GM21360 (cell line): ENCODE data around the gene ICE2.
"Not testable (repeated sequence)": the region's sequence is repeated elsewhere in the genome, so short reads cannot be mapped to it uniquely, and the experiment has no call there.

Experiments used
- ATAC-seq: cut with Tn5 transposase; IDR thresholded peaks from one replicate; pipeline ENCODE4 v1.9.1; 2021; ENCODE audit warnings: mild to moderate bottlenecking, moderate library complexity; ENCODE audit not compliant: unreplicated experiment

Gene ICE2

GRCh38 chr15:60411774-60412425, 67.0 kb downstream of the ICE2 start:
- no peak for ATAC-seq

GRCh38 chr15:60410350-60410749, 68.6 kb downstream of the ICE2 start:
- not testable (repeated sequence) for ATAC-seq

DNA sequence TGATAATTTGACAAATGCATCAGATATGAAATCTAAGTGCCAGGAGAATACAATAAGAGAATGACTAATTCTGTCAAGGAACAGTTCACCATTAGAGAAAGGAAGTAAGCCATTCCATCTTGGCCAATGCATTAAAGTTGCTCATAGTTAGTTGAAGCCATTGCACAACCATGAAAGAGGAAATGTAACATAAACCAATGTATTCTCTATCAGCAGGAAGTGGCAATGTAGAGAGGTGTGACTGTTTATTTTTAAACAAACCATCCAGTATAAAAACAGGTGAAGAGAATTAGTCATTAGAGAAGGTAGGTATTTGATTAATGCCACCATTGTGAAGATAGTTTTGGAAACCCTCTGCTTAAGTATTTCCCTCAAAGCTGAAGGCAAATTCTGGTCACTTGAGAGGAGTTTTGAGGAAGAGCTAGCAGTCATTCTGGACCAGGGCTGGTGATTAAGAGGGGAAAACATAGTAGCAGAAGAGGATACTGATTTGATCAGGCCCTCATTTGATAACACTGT, 70.4 kb downstream of the ICE2 start:
- no peak for ATAC-seq

- no peak for ATAC-seq
These were observed 71.5 kb downstream of the ICE2 start for GRCh38 chr15:60407415-60407805.

GRCh38 chr15:60406513-60407414, 72.2 kb downstream of the ICE2 start:
- no peak for ATAC-seq

GRCh38 chr15:60405399-60405798, 73.5 kb downstream of the ICE2 start:
- ATAC-seq: no peak

GRCh38 chr15:60404351-60404750, 74.6 kb downstream of the ICE2 start:
- not testable (repeated sequence) for ATAC-seq

DNA sequence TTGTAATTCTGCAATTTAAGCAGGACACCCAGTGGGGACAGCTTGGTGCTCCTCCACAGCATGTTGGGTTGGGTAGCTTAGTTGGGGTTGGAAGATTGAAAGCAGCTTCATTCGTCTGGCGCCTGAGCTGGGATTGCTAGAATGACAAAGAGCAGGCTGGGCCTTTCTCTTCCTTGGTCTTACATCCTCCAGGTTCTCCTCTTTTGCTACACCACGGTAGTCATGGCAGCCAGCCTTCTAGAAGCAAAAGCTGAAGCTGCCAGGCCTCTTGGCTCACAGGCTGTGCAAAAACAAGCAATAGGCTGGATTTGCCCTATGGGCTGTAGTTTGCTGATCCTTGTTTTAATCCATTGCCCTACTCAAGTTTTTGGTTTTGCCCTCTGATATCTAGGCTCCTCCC, 78.0 kb downstream of the ICE2 start:
- ATAC-seq: no peak

DNA sequence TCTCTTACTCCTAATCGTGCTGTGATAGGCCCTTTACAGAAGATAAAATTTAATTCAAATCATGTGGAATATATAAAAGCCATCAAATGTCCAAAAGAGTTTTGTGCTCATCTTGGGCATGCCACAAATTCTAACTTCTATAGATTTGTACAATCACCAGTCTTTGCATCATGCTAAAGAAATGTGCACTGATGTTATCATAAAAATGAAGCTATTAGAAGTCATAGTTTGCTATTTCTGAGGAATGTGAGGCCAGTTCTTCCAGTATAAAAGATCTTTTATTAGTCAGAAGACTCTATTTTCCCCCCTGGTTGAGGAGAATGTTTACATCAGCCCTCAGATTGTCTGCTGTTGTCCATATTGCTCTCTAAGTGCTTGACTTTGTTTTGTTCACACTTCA, 79.0 kb downstream of the ICE2 start:
- no peak for ATAC-seq

- no peak for ATAC-seq
These were observed 79.6 kb downstream of the ICE2 start for GRCh38 chr15:60399246-60399915.

GRCh38 chr15:60397772-60398445, 81.0 kb downstream of the ICE2 start, which contains the start of gene ANXA2:
Gene ANXA2, minus strand, starts transcription at chr15:60397986. Its CDS starts 11,911 bp downstream, at chr15:60386075.
- ATAC-seq: peak; percentile 53

GRCh38 chr15:60396958-60397771, 81.8 kb downstream of the ICE2 start:
- ATAC-seq: peak; percentile 67

DNA sequence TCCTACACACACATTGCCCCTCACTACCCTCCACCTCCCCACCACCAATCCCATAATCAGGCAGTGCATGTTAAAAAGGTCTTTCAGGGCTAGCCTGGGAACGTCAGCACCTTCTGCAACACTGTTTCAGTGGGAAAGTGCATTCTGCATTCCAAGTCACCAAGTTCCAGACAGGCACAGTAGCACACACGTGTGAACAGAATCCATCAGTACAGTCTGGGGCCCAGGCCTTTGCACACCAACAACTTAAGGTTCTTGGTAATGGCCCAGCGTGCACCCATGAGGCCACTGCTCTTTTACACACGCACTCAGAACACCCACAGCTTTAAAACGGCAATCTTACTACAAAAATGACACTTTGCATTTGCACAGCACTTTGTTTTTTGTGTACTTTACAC, 82.4 kb downstream of the ICE2 start:
- ATAC-seq: no peak

- ATAC-seq: no peak
These were observed 82.8 kb downstream of the ICE2 start for GRCh38 chr15:60396100-60396499.

DNA sequence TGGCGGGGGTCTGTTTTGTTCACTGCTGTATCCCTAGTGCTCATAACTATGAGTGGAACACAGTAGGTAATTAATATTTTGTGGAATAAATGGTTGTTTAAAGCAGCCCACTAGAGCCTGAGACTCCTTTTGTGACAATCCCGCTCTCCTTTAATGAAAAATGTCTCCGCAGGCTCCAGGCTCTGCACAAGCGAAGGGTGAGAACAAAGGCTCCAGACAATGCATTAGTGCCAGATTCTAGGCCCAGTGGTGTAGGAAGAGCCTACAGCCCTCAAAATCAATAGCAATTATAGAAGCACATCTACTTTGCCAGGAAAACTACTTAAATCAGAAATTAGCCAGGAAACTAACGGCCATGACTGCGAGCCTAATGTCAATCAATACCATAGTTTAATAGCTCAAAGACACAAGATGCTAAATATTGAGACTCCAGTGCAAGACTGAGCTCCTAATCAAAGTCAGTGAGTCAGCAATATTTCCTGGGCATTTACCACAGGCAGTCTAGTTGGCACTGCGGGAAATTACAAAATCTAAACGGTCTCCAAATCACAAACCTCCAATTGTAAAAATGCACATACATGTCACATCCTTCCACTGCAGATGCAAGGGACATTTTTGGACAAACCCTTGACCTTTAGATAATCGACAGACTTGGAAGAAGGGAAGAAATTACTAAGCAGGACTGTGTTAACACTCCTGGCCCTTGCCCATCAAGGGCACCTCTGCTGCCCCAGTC, 83.5 kb downstream of the ICE2 start:
- no peak for ATAC-seq

DNA sequence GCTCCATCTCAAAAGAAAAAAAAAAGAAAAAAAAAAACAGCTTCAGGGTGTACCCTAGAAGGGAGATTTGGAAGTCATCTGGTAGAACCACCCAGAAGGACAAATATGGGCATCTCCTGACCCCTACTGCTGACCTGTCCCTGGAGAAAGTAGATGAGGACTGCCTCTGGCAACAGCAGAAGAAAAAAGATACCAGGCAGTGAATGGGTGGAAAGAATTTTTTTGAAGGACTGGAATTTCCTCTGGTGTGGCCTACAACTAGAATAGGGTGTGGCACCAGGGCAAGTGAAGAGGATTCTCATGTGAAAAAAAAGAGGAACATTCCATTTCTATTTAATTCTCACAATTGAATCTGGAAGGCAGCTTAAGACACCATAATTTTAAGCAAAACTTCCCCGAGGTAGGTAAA, 84.2 kb downstream of the ICE2 start:
- no peak for ATAC-seq

GRCh38 chr15:60392986-60393790, 85.8 kb downstream of the ICE2 start:
- ATAC-seq: no peak

DNA sequence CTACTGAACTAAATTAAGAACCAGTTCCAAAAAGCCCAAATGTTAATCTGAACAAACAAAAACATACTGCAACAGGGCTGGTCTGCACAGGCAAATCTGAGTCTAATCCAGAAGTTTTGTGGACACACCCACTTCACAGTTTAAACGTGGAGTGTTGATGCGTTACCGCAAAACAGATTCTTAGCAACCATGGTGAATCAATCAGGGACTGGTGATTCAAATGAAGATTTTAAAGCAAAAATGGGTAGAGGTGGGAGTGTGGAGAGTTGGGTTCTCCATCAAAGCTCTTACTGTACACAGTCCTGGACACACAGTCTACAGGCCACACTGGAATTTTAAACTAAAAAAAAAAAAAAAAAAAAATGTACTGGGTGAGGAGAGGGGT, 86.3 kb downstream of the ICE2 start:
- no peak for ATAC-seq
